Measurements from ENCODE around the gene TBRG4.

TBRG4 gene

DNA sequence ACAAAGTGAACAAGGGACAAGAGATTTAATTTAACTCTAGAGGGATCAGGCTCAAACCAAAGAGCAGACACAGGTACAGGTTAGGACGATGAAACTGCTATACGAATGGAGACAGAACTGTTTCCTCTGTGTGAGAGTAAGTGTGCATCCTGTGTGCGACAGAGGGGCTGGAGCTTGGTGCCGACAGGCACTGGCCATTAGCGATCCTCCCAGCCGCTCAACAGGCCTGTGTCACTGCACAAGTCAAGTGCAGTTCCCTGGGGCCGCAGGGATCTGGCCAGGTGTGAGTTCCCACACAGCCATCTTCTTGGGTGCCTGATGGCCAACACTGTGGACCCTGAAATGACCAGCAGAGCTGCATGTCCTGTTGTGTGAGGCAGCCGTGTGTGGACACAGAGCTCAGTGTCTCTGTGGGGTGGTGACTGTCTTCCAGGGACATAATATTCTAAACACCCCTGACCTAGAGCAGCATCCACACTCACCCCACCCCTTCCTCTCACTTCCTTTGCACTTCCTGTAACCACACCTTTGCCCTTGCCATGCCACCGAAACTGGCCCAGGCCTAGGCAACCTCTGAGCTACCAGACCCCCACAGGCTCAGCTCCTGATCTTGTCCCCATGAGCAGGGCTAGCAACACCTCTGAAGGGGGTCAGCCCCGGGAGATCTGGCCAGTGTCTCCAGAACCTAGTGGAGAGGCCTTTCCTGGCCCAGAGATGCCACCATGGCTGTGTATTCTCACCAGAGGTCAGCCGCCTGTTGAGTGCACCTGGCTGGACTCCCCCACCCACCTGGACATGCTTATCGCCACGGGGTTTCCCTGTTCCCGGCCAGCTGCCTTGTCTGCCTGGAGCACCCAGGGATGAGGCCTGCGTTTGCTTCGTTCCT, 11.7 kb upstream of the TBRG4 start:
- Histone ChIP-seq H3K36me3 (ENCODE audit: insufficient read depth, low read length) (no peaks in the 10 kb centered on the region), H3K9ac (ENCODE audit: low read depth, low read length) (no peak overlapping the region), H3K27me3 (ENCODE audit: insufficient read depth, low read length, poor library complexity) (peaks cover 3% of the 10 kb centered on the region), H3K4me3 (ENCODE audit: low read depth in 1 of 2, low read length in 2 of 2) (no peak overlapping the region), H3K79me2 (ENCODE audit: insufficient read depth, low read length) (no peaks in the 10 kb centered on the region), H2AFZ (ENCODE audit: low read depth, low read length) (no peak overlapping the region), H3K9me3 (ENCODE audit: insufficient read depth, low read length, severe bottlenecking) (no peaks in the 10 kb centered on the region), H3K4me1 (ENCODE audit: insufficient read depth, low read length) (no peaks in the 10 kb centered on the region), H4K20me1 (ENCODE audit: insufficient read depth, low read length) (no peaks in the 10 kb centered on the region), H3K4me2 (ENCODE audit: insufficient read depth, low read length) (no peak overlapping the region), H3K27ac (ENCODE audit: low read length) (no peak overlapping the region)
- TF ChIP-seq, protein P1, sequence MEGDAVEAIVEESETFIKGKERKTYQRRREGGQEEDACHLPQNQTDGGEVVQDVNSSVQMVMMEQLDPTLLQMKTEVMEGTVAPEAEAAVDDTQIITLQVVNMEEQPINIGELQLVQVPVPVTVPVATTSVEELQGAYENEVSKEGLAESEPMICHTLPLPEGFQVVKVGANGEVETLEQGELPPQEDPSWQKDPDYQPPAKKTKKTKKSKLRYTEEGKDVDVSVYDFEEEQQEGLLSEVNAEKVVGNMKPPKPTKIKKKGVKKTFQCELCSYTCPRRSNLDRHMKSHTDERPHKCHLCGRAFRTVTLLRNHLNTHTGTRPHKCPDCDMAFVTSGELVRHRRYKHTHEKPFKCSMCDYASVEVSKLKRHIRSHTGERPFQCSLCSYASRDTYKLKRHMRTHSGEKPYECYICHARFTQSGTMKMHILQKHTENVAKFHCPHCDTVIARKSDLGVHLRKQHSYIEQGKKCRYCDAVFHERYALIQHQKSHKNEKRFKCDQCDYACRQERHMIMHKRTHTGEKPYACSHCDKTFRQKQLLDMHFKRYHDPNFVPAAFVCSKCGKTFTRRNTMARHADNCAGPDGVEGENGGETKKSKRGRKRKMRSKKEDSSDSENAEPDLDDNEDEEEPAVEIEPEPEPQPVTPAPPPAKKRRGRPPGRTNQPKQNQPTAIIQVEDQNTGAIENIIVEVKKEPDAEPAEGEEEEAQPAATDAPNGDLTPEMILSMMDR (IDR thresholded peaks at IDR 0.05; ENCODE audit: borderline replicate concordance, extremely low read depth, low read length, poor library complexity, severe bottlenecking): no peak
- no peak for TF ChIP-seq EZH2 (IDR thresholded peaks at IDR 0.05; ENCODE audit: borderline replicate concordance, low read depth, low read length, severe bottlenecking)
- DNase-seq (no peak), ATAC-seq (ENCODE audit: insufficient read depth, low read depth) (no peak)

DNA sequence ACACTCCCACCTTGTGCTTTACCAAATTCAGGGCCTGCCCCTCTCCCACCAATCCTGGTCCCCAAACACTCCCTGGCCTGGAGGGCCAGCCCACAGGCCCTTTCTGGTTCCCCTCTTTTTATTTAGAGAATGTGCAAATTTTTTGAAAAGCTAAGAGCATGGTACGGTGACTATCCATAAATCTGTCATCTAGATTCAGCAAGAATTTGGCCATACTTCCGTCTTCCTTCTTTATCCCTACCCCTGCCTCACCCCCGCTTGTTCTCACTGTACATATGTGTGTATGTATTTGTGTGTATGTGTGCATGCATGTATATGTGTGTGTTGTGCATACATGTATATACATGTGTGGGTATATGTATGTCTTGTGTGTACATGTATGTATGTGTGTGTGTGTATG, 8.1 kb upstream of the TBRG4 start:
- H3K9ac ChIP-seq (ENCODE audit: low read depth, low read length): no peak overlapping the region
- H2AFZ ChIP-seq (ENCODE audit: low read depth, low read length): no peak overlapping the region
- H3K27ac ChIP-seq (ENCODE audit: low read length): no peak overlapping the region
- no peak overlapping the region for H3K4me3 ChIP-seq (ENCODE audit: low read depth in 1 of 2, low read length in 2 of 2)
- H3K27me3 ChIP-seq (ENCODE audit: insufficient read depth, low read length, poor library complexity): no peaks in the 10 kb centered on the region
- H3K79me2 ChIP-seq (ENCODE audit: insufficient read depth, low read length): no peaks in the 10 kb centered on the region
- H3K9me3 ChIP-seq (ENCODE audit: insufficient read depth, low read length, severe bottlenecking): no peaks in the 10 kb centered on the region
- DNase-seq (no peak), ATAC-seq (ENCODE audit: insufficient read depth, low read depth) (no peak)
- no peaks in the 10 kb centered on the region for H3K36me3 ChIP-seq (ENCODE audit: insufficient read depth, low read length)
- H3K4me2 ChIP-seq (ENCODE audit: insufficient read depth, low read length): no peak overlapping the region
- TF ChIP-seq, protein P1 (IDR thresholded peaks at IDR 0.05; ENCODE audit: borderline replicate concordance, extremely low read depth, low read length, poor library complexity, severe bottlenecking): no peak
- TF ChIP-seq EZH2 (IDR thresholded peaks at IDR 0.05; ENCODE audit: borderline replicate concordance, low read depth, low read length, severe bottlenecking): no peak
- H4K20me1 ChIP-seq (ENCODE audit: insufficient read depth, low read length): no peaks in the 10 kb centered on the region
- H3K4me1 ChIP-seq (ENCODE audit: insufficient read depth, low read length): no peaks in the 10 kb centered on the region

DNA sequence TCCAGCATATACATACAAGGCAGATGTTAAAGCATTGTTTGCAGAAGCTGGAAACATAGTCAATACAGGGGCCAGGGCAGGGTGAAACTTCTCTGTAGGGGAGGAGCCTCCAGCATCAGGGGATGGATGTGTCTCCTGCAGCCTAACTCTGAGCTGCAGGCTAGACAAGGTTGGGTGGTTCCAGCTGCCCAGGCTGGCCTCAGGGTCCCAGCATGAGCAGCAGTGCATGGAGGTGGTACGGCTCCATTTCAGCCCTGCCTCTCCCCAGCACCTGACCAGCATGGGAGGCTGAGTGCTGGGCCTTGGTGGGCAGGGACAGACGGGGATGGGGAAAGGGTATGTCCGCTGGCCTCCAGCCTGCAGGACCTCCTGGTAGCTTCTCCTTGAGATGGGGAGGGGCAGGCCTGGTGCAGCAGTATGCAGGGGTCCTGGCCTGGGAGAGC, 7.4 kb upstream of the TBRG4 start:
- Histone ChIP-seq H3K27ac (ENCODE audit: low read length) (no peak overlapping the region), H4K20me1 (ENCODE audit: insufficient read depth, low read length) (no peaks in the 10 kb centered on the region), H3K4me2 (ENCODE audit: insufficient read depth, low read length) (no peak overlapping the region), H3K4me3 (ENCODE audit: low read depth in 1 of 2, low read length in 2 of 2) (no peak overlapping the region), H3K27me3 (ENCODE audit: insufficient read depth, low read length, poor library complexity) (no peaks in the 10 kb centered on the region), H3K79me2 (ENCODE audit: insufficient read depth, low read length) (no peaks in the 10 kb centered on the region), H3K4me1 (ENCODE audit: insufficient read depth, low read length) (no peaks in the 10 kb centered on the region), H3K36me3 (ENCODE audit: insufficient read depth, low read length) (no peaks in the 10 kb centered on the region), H3K9me3 (ENCODE audit: insufficient read depth, low read length, severe bottlenecking) (no peaks in the 10 kb centered on the region), H2AFZ (ENCODE audit: low read depth, low read length) (no peak overlapping the region), H3K9ac (ENCODE audit: low read depth, low read length) (no peak overlapping the region)
- 0 out of 3 replicates have a peak, but pooled peaks have one; percentile 22 for ATAC-seq (ENCODE audit: insufficient read depth, low read depth)
- TF ChIP-seq, protein P1 (IDR thresholded peaks at IDR 0.05; ENCODE audit: borderline replicate concordance, extremely low read depth, low read length, poor library complexity, severe bottlenecking): no peak
- no peak for TF ChIP-seq EZH2 (IDR thresholded peaks at IDR 0.05; ENCODE audit: borderline replicate concordance, low read depth, low read length, severe bottlenecking)
- no peak for DNase-seq
